Choroid plexus epithelial cell (primary cell): ENCODE data around the gene NAPB.

Source experiments
- DNase-seq: peaks from one replicate; pipeline ENCODE4 v3.0.0-alpha.2; 2010; ENCODE audit warnings: low read depth
- H3K4me3 ChIP-seq: 2 replicates; pipeline ENCODE4 v1.5.1; 2011; ENCODE audit warnings: low read depth, mild to moderate bottlenecking, control low read depth, low read length, moderate library complexity
- CTCF ChIP-seq: conservative IDR thresholded peaks from 2 replicates; pipeline ENCODE4 v1.5.1; 2011; ENCODE audit warnings: low read depth, mild to moderate bottlenecking, control low read depth, inconsistent platforms, low read length, moderate library complexity

Gene NAPB

GRCh38 chr20:23347791-23348190 is 73.5 kb downstream of the NAPB start:
- DNase-seq = no peak
- TF ChIP-seq CTCF = no peak
- no peak overlapping the region for H3K4me3 ChIP-seq

GRCh38 chr20:23346002-23346401 is 75.3 kb downstream of the NAPB start:
- TF ChIP-seq CTCF = no peak
- no peak for DNase-seq
- H3K4me3 ChIP-seq = no peak overlapping the region

GRCh38 chr20:23344336-23344735 is 77.0 kb downstream of the NAPB start:
- no peak for TF ChIP-seq CTCF
- DNase-seq = no peak
- H3K4me3 ChIP-seq = no peak overlapping the region

GRCh38 chr20:23343590-23343989 is 77.7 kb downstream of the NAPB start:
- no peak overlapping the region for H3K4me3 ChIP-seq
- no peak for TF ChIP-seq CTCF
- no peak for DNase-seq

GRCh38 chr20:23341073-23341472 is 80.2 kb downstream of the NAPB start:
- no peak for DNase-seq
- no peak for TF ChIP-seq CTCF

GRCh38 chr20:23340524-23340923 is 80.8 kb downstream of the NAPB start:
- no peak overlapping the region for H3K4me3 ChIP-seq
- peak; percentile 88 for TF ChIP-seq CTCF
- DNase-seq = peak; percentile 91

More at GRCh38 chr20:23341073-23341472, 80.2 kb downstream of the NAPB start:
- no peak overlapping the region for H3K4me3 ChIP-seq

GRCh38 chr20:23339986-23340385 is 81.3 kb downstream of the NAPB start:
- H3K4me3 ChIP-seq = no peak overlapping the region
- DNase-seq = no peak
- no peak for TF ChIP-seq CTCF
